Stimulated activated CD4-positive, alpha-beta T cell treated with anti-CD3 and anti-CD28 coated beads, Interleukin-1b, Interleukin-23, amount 100 ng/mL, for 4 hours (primary cell): ENCODE results near the gene CDH22.

ENCODE experiments used
- DNase-seq, 2 donors: peaks; one replicate each; pipeline ENCODE4 v3.0.0-alpha.2; 2020; ENCODE audit warnings: low read depth in 2 of 2

CDH22 gene

GRCh38 chr20:46343348-46343974 lies 35.2 kb upstream of the CDH22 start:
- no peak for DNase-seq

DNA sequence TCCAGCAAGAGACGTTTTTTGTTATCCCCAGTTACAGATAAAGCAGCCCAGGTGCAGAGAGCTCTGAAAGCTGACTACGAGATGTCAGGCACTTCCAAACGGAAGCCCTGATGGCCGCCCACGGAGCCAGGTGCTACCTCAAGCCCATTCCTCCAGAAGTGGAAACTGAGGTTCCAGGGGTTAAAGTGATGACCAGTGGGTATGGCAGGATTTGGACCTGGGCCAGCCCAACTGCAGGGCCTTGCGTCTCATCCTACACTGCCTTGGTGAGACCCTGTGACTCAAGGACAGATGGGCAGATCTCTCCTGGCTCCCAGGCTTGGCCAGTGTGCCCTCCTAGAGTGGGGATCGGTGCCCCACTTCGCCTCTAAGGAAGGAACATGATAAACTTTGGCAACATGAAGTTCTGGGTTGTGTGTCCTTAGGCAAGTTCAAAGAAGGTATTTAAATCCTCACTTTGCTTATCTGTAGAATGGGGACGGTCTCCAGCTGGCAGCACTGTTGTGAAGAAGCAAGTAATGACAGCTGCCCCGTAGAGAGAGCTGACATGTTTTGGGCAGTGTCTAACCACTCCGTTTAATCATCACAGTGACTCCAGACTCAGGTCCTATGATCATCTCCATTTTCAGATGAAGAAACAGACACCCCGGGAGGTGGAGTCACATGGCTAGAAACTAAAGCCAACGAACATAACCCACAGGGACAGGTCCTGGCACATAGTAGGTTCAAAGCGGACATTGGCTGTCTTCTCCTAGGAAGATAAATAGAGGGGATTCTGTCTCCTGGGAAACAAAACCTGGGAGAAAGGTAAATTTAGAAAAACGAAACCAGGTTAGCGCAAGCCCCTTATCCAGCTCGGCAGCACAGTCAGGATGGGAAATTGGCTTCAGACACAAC lies 34.4 kb upstream of the CDH22 start:
- no peak for DNase-seq

GRCh38 chr20:46342010-46342378 lies 33.7 kb upstream of the CDH22 start:
- no peak for DNase-seq

DNA sequence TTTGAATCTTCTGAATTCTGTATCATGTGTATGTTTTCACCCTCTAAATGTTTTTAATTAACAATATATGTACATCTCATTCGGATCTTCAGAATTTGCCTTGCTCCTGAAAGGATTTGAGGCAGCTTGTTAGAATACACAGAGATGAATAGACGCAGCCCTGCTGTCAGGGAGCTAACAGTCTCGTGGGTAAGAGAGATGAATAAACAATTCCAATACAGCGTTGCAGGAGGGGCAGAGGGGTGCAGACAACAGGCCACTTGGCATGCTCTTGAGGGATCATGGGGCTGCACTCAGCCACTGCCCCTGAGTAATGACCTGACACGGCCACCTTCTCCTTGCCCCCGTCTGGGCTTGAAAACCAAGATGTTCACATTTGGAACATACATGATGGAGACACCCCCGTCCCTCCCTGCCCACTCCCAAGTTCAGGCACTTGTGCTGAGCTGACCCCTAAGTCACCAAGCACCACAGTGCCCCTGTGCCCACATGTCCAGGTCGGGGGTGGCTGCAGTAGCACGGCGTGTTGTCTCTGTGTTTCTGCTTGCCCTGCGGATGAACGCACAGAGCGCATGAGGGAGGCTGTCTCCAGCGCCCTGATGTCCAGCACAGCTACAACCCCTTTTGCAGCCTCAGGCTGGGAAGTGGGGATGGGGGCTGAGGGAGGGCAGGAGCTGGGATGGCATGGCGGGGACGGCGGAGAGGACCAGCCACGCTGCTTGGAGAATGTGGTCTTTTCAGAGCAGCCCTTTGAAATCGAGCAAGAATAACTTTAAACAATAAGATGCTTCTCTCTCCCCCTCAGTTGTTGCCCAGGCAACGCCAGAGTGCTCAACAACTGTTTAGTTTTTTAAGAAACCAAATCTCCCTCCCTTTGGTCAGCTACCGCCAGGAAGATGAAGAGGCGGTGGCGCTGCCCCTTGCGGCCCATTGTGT lies 33.0 kb upstream of the CDH22 start:
- DNase-seq: no peak

- no peak for DNase-seq
Measured at GRCh38 chr20:46339037-46339436, 30.7 kb upstream of the CDH22 start.

DNA sequence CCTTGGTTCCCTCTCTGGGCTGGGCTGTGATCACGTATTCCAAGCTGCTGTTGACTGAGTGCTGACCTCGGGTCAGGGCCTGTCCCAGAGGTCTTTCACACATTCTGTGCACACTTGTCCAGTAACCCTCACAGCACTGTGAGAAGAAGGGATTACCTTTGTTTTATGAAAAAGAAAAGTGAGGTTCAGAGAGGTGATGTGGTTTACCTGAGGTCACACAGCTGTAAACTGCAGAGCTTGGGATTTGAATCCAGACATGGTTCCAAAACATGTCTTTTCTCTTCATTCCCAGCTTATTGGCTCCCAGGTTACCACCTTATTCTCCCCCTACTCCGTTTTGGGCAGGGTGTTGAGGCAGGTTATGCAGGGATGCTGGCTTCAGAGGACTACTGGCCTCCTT lies 28.4 kb upstream of the CDH22 start:
- DNase-seq: no peak

DNA sequence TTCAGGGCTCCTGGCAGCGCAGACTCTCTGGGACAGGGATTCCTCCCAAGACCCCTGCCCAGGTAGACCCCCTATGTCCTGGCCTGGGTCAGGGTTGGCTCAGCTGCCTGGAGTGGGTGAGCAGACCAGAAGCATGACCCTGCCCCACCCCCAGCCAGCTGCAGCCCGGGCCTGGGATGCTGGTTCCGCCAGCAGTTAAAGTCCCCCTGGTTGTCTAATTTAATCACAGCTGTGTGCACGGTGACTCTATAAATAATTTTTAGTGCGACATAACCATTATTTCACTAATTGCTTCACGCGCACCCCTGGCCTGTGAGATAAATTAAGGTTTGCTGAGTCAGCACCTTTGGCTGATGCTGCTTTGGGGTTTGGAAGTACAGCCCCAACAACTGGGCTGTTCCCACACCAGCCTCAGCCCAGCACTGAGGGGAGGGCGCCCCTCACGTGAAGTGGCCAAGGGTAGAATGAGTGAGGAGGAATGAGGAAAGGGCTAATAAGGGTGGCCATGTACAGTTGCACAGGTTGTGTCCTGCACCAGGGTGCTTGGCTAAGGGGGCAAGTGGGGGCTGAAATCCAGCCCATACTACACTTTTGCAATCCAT lies 26.1 kb upstream of the CDH22 start:
- DNase-seq: no peak

GRCh38 chr20:46333161-46333991 lies 25.1 kb upstream of the CDH22 start:
- no peak for DNase-seq

DNA sequence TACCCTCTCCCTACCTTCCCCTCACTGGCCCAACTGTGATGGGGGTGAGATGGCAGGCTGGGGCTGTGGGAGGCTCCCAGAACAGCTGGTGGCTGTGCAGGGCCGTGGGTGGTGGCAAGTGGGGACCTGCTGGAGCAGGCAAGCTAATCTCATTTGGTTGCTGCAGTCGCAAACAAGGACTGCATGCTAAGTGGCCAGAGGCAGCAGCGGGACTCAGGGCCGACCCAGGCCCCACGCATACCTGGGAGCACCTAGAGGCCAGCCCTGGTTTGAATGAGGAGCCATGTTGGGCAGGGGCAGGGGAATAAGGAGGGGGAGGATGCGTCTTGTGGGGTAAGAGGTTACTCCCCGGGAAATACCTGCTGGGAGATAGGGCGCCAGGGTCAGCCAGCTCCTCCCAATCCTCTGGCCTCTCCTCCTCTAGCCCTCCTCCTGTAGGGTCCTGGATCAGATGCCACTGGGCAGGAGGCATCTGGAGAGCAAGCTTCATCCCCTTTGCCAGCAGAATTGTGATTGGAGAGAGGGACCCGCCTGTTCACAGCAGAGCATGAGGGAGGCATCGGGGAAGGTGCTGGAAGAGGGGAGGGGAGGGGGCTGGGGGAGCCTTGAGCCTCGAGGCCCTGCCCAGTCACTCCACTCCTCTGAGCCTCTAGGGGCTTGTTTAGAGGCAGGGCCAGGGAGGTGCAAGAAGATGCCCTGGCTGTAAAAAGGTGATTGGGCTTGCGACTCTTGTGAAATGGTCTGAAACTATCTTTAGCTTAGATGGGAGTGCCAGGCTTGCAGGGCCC lies 24.3 kb upstream of the CDH22 start:
- no peak for DNase-seq

GRCh38 chr20:46331611-46332361 lies 23.5 kb upstream of the CDH22 start:
- DNase-seq: no peak

GRCh38 chr20:46330831-46331371 lies 22.6 kb upstream of the CDH22 start:
- no peak for DNase-seq

DNA sequence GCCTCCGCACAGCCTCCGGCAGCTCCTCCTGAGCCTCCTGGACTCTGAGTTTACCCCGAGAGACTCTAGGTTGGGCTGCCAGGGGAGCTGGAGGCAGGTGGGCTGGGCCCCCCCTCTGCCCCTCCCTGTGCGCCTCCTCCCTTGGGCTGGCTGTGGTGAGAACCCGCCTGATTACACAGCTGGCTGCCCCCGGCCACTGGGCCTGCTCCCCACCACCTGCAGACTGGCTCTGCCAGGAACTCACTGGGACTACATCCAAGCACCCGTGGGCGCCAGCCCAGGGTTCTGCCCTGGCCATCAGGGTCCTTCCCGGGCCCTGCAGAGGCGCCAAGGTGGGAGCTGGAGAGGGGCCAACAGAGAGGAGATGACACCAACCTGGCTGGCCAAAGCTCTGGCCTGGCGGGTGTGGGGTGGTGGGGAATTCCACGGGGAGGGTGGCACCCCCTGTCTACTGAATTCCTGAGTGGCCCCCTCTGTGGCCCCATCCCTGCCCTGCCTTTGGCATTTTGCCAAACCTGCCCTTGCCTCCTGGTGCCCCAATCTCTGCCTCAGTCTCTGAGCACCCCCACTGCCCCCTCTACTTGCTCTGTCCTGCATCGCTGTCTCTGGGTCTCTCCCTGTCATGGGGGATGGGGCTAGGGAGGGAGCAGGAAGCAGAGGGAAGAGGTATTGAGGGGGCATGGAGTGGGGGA lies 21.9 kb upstream of the CDH22 start:
- no peak for DNase-seq

DNA sequence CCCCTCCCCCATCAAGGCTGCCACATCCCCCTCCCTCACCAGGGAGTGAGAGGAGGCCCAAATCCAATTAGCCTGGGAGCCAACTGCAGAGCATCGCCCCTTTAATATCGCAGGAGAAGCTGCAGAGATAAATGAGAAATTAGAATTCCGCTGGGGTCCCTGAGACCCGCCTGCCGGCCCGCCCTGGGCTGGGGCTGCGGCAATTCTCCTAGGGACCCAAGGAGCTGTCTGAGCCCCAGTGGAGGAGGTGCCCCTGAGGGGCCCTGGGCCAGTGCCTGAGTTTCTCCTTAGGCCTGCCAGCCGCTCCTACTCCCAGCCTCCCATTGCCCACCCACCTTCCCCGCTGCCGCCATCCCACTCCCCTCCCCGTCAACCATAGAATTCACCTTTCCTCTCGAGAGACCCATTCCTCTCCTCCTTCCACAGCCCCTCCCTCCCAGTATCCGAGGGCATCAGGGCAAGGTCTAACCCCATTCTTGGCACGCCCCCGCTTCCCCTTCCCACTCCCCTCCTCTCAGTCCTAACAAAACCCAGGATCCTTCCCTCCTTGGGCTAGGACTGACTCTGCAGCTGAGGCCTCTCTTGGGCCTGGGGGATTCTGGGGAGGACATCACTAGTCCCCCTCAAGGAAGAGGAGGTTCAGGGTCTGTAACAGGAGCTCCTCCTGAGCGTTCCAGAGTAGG lies 20.0 kb upstream of the CDH22 start:
- DNase-seq: no peak

- DNase-seq: no peak
Measured at GRCh38 chr20:46327557-46327956, 19.3 kb upstream of the CDH22 start.

GRCh38 chr20:46325789-46326188 lies 17.5 kb upstream of the CDH22 start:
- no peak for DNase-seq

DNA sequence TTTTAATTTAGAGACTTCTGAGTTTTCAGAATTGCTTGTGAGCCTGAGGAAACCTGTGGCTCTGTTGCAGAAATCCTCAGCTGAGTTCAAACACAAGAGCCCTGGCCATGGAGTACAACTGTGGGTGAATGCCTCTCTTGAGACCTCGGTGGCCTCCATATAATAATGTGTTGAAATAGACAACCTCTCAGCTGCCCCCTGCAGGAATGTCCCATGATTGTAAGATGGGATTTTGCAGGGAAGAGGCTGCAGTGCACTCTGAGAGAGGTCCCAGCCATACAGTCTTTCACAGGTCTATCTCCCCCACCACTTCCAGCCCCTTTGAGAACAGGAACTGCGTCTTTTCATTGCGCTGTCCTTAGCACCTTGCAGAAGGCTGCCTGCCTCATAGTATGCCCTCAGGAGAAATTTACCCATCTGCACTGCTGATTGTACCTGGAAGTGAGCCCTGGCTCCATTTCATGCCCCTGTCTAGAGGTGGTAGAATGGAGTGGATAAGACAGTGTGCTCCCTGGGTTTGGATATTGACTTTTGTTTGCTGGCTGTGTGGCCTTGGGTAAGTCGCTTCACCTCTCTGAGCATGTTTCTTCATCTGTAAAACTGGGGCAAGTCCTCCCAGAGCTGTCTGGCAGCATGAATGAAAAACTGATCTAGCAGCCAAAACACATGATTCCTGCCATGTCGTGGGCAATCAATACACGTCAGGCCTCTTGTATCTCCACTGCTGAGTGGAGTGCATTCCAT lies 16.8 kb upstream of the CDH22 start:
- no peak for DNase-seq

- DNase-seq: no peak
Measured at GRCh38 chr20:46324379-46324778, 16.1 kb upstream of the CDH22 start.
